Mesothelial cell of epicardium (in vitro differentiated cells): ENCODE measurements around the gene GUCY2C. TPM values are rescaled to one million over a fixed set of nuclear protein-coding genes. Genes with fewer than 3 reads are reported as not detected.

ENCODE experiments used
- DNase-seq, 2 experiments: peaks; one replicate each; pipeline ENCODE4 v3.0.0; 2021; ENCODE audit warnings: low spot score in 2 of 2; ENCODE audit not compliant: unreplicated experiment in 2 of 2
- H3K27ac Mint-ChIP-seq: 2 replicates; pipeline ENCODE4 v1.8.0; 2021; ENCODE audit warnings: mixed read lengths
- H3K27me3 Mint-ChIP-seq: 2 replicates; pipeline ENCODE4 v1.8.0; 2021; ENCODE audit warnings: low read depth, mixed read lengths
- H3K36me3 Mint-ChIP-seq: 2 replicates; pipeline ENCODE4 v1.8.0; 2021; ENCODE audit warnings: mixed read lengths
- H3K4me1 Mint-ChIP-seq: 2 replicates; pipeline ENCODE4 v1.8.0; 2021; ENCODE audit warnings: mixed read lengths
- H3K4me3 Mint-ChIP-seq: 2 replicates; pipeline ENCODE4 v1.8.0; 2021; ENCODE audit warnings: mild to moderate bottlenecking, moderate library complexity, mixed read lengths
- H3K9me3 Mint-ChIP-seq: 2 replicates; pipeline ENCODE4 v1.8.0; 2021; ENCODE audit warnings: mixed read lengths
- total RNA-seq: library from RNA; stranded (reverse); gene quantifications from 3 replicates; pipeline ENCODE4 v1.2.1, GENCODE V29; 2021
- TF ChIP-seq, protein P1 (sequence below): fragments of 200-600 bp; sonication (generic); IDR thresholded peaks from one replicate; pipeline ENCODE4 v1.5.0; 2021; ENCODE audit warnings: antibody characterized with exemption; ENCODE audit not compliant: unreplicated experiment

GUCY2C gene
- total RNA-seq, 1 donor from 2014 or later: 0.09 TPM

DNA sequence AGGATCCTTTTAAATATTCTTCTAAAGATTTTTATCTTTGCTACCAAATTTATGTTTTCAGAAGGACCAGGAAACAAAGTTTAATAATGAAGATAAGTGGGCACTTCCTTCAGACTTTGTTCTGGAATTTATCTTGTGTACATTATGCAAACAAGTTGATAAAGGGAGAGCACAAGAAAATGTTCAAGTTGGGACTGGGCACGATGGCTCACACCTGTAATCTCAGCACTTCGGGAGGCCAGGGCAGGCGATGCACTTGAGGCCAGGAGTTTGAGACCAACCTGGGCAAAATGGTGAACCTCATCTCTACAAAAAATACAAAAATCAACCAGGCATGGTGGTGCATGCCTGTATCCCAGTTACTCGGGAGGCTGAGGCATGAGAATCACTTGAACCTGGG lies 133.4 kb downstream of the GUCY2C start:
- H3K4me1 Mint-ChIP-seq: peaks cover 45% of the 10 kb centered on the region
- no peaks in the 10 kb centered on the region for H3K27me3 Mint-ChIP-seq
- H3K36me3 Mint-ChIP-seq: peaks cover 4% of the 10 kb centered on the region
- H3K27ac Mint-ChIP-seq: no peak overlapping the region
- no peaks in the 10 kb centered on the region for H3K9me3 Mint-ChIP-seq
- DNase-seq: no peak
- TF ChIP-seq, protein P1, sequence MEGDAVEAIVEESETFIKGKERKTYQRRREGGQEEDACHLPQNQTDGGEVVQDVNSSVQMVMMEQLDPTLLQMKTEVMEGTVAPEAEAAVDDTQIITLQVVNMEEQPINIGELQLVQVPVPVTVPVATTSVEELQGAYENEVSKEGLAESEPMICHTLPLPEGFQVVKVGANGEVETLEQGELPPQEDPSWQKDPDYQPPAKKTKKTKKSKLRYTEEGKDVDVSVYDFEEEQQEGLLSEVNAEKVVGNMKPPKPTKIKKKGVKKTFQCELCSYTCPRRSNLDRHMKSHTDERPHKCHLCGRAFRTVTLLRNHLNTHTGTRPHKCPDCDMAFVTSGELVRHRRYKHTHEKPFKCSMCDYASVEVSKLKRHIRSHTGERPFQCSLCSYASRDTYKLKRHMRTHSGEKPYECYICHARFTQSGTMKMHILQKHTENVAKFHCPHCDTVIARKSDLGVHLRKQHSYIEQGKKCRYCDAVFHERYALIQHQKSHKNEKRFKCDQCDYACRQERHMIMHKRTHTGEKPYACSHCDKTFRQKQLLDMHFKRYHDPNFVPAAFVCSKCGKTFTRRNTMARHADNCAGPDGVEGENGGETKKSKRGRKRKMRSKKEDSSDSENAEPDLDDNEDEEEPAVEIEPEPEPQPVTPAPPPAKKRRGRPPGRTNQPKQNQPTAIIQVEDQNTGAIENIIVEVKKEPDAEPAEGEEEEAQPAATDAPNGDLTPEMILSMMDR: no peak
- no peak overlapping the region for H3K4me3 Mint-ChIP-seq

Other genes starting within 250 kb of the GUCY2C start
- gene PLBD1, start 128.7 kb downstream of the GUCY2C start, total RNA-seq: 41.3 to 48.1 TPM (median 43.8 TPM) in 3 replicates
- gene WBP11, start 106.9 kb upstream of the GUCY2C start, total RNA-seq: 72.8 to 81.5 TPM (median 77.0 TPM) in 3 replicates
- gene C12orf60, start 107.1 kb upstream of the GUCY2C start, total RNA-seq: 1.3 to 1.7 TPM (median 1.4 TPM) in 3 replicates
- gene SMCO3, start 117.6 kb upstream of the GUCY2C start, total RNA-seq: 1.4 to 1.5 TPM (median 1.5 TPM) in 3 replicates
- 2.3 to 2.4 TPM (median 2.4 TPM) in 3 replicates for gene ART4, start 146.9 kb upstream of the GUCY2C start, total RNA-seq
- 202 to 221 TPM (median 202 TPM) in 3 replicates for gene MGP, start 189.3 kb upstream of the GUCY2C start, total RNA-seq
- 55.2 to 60.4 TPM (median 58.1 TPM) in 3 replicates for gene ERP27, start 241.9 kb upstream of the GUCY2C start, total RNA-seq